GM12801 (cell line): ENCODE measurements around the gene TRAPPC12.

Experiments used
- CTCF ChIP-seq: IDR thresholded peaks from one replicate; pipeline ENCODE4 v1.5.1; 2011; ENCODE audit warnings: control low read depth; ENCODE audit not compliant: insufficient read length; ENCODE audit errors: extremely low read depth

Gene TRAPPC12

DNA sequence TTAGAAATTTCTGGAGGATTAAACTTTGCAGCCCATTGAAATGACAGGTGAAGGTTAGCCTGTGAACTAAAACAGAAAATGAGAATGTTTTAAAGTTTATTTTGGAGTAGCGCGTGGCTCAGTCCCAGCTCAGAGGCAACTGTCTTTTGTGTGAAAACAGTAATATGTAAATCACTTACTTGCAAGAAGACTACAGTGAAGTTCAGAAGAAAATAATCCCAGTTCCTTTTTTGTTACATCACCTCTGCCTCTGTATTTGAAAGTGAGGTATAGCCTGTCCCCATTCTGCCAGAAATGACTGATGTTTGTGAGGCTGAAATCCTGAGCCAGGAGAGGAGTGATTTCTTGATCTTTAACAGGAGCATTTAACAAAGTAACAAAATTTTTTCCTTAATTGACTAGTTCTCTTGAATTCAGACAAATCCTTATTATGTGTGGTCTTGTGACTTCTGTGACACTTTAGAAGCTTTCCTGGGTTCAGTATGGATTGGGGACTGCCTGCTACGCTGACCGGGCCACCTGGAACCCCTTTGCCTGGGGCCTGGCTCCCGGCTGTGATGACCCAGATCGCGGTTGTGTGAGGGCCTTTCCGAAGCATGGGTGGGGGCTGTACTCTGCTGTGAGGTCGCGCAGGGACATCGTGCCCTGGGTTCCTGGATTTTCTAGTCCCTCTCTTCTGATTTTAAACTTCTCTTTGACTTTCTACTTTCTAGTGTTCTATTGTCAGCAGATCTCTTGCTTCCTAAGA is 24.3 kb downstream of the TRAPPC12 start:
- no peak for TF ChIP-seq CTCF

DNA sequence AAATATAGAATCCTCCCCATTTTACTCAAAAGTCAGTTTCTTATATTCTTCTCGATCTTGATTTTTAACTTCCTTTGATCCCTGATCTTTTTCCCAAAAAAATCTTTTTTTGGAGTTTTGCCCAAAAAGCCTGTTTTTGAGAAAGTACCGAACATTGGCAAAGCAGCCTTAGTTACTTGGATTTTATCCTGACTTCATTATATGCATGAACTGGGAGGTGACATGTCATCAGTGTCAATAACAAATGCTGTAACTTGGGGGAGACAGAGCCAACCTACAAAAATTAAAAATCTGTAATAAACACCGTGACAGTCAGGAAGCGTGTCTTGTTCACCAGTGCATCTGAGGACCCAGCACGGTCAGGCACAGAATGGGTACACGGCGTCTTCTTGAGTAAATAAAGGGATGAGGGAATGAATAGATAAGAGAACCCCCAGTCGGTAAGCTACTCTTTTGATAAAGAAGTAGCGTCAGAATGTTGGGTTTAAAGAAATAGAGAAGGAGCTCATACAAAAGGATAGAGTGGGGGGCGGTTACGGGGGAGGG is 24.9 kb downstream of the TRAPPC12 start:
- no peak for TF ChIP-seq CTCF

DNA sequence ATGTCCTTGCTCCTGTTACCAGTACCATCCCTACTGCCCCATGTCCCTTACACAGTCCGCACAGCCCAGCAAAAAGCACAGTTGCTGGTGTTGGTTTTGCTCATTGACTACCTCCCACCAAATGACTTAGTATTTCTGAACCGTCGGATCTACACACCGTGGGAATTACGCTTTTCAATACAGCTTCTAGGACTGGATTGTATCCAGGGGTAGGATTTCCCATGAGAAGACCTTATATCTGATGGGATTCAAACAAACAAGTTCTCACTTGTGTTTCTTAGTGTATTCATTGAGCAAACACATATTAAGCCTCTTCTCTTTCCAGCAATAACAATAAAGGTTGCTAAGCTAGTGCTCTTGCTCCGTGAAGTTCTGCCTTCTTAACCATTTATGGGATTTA is 25.8 kb downstream of the TRAPPC12 start:
- TF ChIP-seq CTCF = no peak

GRCh38 chr2:3405876-3406275 is 26.4 kb downstream of the TRAPPC12 start:
- no peak for TF ChIP-seq CTCF

GRCh38 chr2:3406501-3406900 is 27.0 kb downstream of the TRAPPC12 start:
- TF ChIP-seq CTCF = no peak

DNA sequence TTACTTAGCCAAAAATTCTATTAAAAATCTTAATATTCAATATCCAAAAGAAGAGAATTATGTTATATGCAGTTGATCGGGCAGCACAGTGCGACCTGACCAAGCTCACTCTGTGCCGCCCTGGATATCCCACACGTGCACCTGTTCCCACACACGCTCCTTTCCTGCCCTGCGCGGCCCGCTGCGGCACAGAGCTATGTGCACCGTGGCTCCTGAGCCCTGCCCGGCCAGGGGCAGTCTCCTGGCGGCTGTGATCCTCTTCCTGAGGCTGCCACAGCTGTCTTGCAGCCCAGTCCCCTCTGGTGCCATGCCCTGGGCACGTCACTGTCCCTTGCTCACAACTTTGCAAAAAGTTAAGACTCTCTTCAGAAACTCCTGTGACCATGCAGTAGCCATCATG is 29.3 kb downstream of the TRAPPC12 start:
- no peak for TF ChIP-seq CTCF

GRCh38 chr2:3409627-3410170 is 30.2 kb downstream of the TRAPPC12 start:
- TF ChIP-seq CTCF = no peak
